ENCODE data around the gene HES4. TPM values are rescaled to one million over a fixed set of nuclear protein-coding genes. Genes with fewer than 3 reads are reported as not detected.

HES4 gene
- total RNA-seq, 1 experiment from 2014 or later: 233 TPM

GRCh38 chr1:970973-971730 is 28.7 kb downstream of the HES4 start:
- ATAC-seq (no peak), DNase-seq (no peak)
- Histone ChIP-seq H3K9ac (ENCODE audit: low read length) (no peak overlapping the region), H3K9me3 (ENCODE audit: low read length) (no peaks in the 10 kb centered on the region), H3K27ac (ENCODE audit: low read length) (no peak overlapping the region), H3K4me1 (ENCODE audit: insufficient read depth, low read length) (peaks cover 26% of the 10 kb centered on the region), H3F3A (ENCODE audit: low read length, unreplicated experiment) (no peaks in the 10 kb centered on the region), H2AFZ (ENCODE audit: low read length) (no peak overlapping the region), H3K79me2 (ENCODE audit: low read length) (peaks cover 15% of the 10 kb centered on the region), H3K9me2 (replicated peaks; ENCODE audit: low read length) (no peaks in the 10 kb centered on the region), H4K20me1 (ENCODE audit: low read length) (no peaks in the 10 kb centered on the region), H3K27me3 (ENCODE audit: low read length) (no peaks in the 10 kb centered on the region), H3K4me2 (ENCODE audit: low read length) (no peak overlapping the region), H3K4me3 (ENCODE audit: low read length) (no peak overlapping the region), H3K36me3 (ENCODE audit: low read depth, low read length) (no peaks in the 10 kb centered on the region)
- BruUV-seq (replicated peaks): no TSS peak
- CTCF ChIA-PET: no interaction called here
- POLR2A ChIA-PET (ENCODE audit: unreplicated experiment): no interaction called here
- TF ChIP-seq EZH2phosphoT487 (IDR thresholded peaks at IDR 0.05; ENCODE audit: borderline replicate concordance, low read length) (no peak), EZH2 (IDR thresholded peaks at IDR 0.05; ENCODE audit: low read length, unreplicated experiment) (no peak), CTCF (conservative IDR thresholded peaks at IDR 0.05; ENCODE audit: low read depth, low read length) (no peak)
- intact Hi-C loops (cut with micrococcal nuclease): no loop called here

- ChIA-PET POLR2A (ENCODE audit: unreplicated experiment) (no interaction called here), CTCF (no interaction called here)
- Histone ChIP-seq H3K27me3 (ENCODE audit: low read length) (no peaks in the 10 kb centered on the region), H3K9me3 (ENCODE audit: low read length) (no peaks in the 10 kb centered on the region), H3K4me3 (ENCODE audit: low read length) (no peak overlapping the region), H3K9me2 (replicated peaks; ENCODE audit: low read length) (no peaks in the 10 kb centered on the region), H2AFZ (ENCODE audit: low read length) (no peak overlapping the region), H3K4me2 (ENCODE audit: low read length) (no peak overlapping the region), H4K20me1 (ENCODE audit: low read length) (no peaks in the 10 kb centered on the region), H3K4me1 (ENCODE audit: insufficient read depth, low read length) (peaks cover 26% of the 10 kb centered on the region), H3K9ac (ENCODE audit: low read length) (no peak overlapping the region), H3K36me3 (ENCODE audit: low read depth, low read length) (no peaks in the 10 kb centered on the region), H3F3A (ENCODE audit: low read length, unreplicated experiment) (no peaks in the 10 kb centered on the region), H3K27ac (ENCODE audit: low read length) (no peak overlapping the region), H3K79me2 (ENCODE audit: low read length) (peaks cover 15% of the 10 kb centered on the region)
- TF ChIP-seq CTCF (conservative IDR thresholded peaks at IDR 0.05; ENCODE audit: low read depth, low read length) (no peak), EZH2 (IDR thresholded peaks at IDR 0.05; ENCODE audit: low read length, unreplicated experiment) (no peak), EZH2phosphoT487 (IDR thresholded peaks at IDR 0.05; ENCODE audit: borderline replicate concordance, low read length) (no peak)
- DNase-seq (no peak), ATAC-seq (no peak)
- no TSS peak for BruUV-seq (replicated peaks)
- intact Hi-C loops (cut with micrococcal nuclease): no loop called here
These were observed 29.5 kb downstream of the HES4 start for GRCh38 chr1:970242-970972.
